ENCODE results near the gene PCK1.

The PCK1 gene

DNA sequence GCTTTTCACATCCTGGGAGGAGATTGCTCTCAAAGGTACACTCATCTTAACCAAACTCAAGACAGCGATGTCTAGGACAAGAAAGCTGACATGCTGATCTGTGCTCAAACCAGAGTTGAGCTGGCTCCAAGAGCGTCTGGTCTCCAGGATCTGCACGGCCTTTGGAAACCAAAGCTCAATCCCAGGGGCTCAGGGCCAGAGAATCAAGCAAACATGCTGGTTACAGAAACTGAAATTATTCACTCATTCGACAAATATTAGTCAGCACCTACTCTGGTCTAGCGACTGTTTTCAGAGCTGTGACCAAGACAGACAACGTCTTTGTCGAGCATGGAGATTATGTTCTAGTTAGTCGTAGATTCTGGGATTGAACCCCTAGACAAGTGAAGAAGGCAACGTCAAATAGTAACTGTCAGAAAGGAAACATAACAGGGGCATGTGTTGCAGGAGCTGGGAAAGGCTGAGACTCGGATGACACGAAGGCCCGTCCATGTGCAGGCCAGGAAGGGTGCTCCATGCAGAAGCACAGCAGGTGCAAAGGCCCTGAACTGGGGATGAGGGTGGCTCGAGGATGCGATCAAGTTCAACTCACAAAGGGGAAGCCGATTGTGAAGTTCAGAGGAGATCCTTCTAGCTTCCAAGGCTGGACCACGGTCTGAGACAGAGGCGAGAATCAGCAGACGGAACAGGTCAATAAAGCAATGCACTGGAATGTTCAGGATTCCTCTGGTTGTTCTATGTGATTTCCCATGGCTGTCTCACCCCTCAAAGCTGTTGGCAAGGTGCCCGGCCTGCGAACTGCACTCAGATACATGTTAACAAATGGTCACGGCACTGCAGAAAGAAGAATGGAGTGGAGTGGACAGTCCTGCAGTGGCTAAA lies 12.5 kb upstream of the PCK1 start:
- TF ChIP-seq, protein P1, sequence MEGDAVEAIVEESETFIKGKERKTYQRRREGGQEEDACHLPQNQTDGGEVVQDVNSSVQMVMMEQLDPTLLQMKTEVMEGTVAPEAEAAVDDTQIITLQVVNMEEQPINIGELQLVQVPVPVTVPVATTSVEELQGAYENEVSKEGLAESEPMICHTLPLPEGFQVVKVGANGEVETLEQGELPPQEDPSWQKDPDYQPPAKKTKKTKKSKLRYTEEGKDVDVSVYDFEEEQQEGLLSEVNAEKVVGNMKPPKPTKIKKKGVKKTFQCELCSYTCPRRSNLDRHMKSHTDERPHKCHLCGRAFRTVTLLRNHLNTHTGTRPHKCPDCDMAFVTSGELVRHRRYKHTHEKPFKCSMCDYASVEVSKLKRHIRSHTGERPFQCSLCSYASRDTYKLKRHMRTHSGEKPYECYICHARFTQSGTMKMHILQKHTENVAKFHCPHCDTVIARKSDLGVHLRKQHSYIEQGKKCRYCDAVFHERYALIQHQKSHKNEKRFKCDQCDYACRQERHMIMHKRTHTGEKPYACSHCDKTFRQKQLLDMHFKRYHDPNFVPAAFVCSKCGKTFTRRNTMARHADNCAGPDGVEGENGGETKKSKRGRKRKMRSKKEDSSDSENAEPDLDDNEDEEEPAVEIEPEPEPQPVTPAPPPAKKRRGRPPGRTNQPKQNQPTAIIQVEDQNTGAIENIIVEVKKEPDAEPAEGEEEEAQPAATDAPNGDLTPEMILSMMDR (conservative IDR thresholded peaks at IDR 0.05) = no peak

DNA sequence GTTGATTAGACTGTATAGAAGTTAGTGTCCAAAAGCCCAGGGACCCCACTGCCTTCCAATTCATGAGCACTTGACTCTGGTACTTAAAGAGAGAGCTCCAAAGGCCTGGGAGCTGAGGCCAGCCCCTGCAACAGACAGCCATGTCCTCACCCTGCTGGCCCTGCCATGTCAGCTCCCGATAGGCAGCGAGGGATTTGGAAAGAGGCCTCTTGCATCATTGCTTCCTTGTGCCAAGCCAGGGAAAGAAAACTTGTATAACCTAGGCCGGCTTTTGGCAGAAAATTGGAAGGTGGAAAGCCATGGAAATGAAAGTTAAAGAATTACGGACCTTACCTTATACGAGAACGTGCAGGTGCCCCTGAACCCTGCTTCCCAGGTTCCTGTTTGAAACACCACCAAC lies 8.4 kb upstream of the PCK1 start:
- TF ChIP-seq, protein P1 (conservative IDR thresholded peaks at IDR 0.05) = no peak
- no peak overlapping the region for H3K27ac ChIP-seq

More for the DNA sequence above, 12.5 kb upstream of the PCK1 start:
- no peak overlapping the region for H3K27ac ChIP-seq

DNA sequence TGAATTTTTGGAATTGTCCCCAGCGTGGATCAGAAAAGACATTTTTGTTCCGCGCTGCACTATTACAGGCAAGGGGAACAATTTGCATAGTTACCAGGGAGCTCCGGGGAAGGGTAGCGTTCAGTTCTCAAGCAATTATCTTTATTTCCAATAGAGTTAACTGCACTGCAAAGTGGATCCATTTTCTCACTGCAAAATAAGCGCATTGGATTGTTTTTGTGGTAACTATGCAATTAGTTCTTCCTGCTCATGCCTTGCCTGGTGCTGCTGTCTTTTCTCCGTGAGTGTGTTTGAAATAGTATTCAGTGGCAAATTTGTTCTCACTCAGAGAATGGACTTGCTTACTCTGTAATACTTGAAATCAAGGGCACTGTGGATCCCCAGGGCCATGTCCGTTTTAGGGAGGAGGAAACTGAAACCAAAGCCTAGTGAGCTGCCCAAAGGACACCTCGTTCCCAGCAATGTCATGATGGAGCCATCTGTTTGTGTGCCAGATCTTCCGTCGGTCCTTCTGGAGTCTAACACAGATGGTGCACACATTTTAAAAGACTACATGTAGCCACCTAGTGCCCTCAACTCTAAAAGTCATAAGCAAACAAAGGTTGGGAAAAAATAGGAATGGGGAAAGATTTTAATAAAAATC lies 7.4 kb upstream of the PCK1 start:
- no peak overlapping the region for H3K27ac ChIP-seq
- TF ChIP-seq, protein P1 (conservative IDR thresholded peaks at IDR 0.05) = no peak

DNA sequence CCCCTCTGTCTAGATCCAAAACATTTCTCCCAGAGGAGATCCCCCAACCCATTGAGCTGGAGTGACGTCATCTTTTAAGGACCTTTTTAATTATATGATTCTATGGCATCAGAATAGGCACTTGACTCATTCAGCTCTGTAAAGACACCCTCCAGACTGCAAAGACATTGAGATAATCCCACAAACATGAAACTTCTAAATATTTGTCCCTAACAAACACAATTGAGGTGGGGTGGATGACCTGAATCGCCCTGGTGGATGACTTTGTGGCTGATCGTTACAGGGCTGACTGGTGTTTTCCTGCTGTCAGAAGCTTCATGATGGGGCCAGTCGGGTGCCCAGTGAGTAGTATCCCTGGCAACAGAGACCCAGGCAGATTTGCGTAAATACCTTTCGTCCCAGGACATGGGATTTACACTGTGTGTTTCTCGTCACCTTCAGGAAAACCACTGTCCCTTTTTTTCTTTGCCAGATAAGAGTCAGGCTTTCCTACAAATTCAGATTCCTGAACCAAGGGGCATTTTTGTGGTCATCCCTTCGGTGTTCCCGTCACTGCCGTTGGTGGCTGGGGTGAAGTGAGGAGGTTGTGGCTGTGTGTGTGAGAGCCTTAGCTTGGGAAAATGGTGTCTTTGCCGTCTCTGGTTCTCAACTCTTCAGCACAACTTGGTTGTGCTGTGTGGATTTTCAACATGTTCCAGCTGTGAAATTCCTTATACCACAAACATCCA lies 5.3 kb upstream of the PCK1 start:
- TF ChIP-seq, protein P1 (conservative IDR thresholded peaks at IDR 0.05) = no peak
- H3K27ac ChIP-seq = no peak overlapping the region

DNA sequence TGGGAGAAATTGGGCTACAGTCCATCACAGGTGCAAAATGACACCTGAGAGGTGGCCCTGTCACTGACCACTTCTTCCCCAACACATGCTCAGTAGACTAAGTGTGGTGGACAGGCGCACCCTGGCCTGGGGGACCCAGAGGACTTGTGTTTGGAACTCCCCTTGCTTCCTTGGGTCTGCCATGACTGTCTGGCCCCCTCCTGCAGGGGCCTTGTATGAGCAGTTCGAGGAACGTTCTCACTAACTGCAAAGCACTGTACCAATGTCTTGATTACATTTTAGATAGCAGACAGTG lies 4.0 kb upstream of the PCK1 start:
- H3K27ac ChIP-seq = no peak overlapping the region
- TF ChIP-seq, protein P1 (conservative IDR thresholded peaks at IDR 0.05) = no peak

DNA sequence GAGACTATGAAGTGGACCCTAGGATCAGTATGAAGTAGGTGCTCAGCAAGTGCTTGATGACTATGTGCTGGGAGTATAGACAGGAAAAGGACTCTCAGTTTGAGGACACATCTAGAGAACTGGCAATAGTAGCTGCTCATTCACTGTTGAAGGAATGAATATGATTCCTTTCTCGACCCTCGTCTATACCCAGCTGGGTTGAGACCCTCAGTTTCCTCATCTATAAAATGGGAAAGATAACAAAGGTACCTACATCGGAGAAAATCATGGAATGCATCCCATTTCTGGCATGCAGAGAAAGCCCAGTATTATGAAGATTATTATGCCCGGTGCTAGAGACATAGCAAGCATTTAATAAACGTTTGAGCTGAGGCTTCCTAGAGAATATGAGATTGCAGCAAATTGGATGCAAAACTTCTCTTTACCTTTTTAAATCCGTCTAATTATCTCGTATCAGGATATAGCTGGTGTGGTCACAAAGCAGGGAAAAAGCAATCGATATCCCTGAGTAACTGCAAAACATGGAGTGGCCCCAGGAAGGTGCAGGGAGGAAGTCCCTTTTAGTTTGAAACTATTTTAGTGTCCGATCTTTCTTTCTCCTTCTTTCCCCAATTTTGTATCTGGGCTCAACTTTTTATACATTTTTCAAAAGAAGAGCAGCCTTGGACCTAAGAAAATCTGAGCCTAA lies 2.8 kb upstream of the PCK1 start:
- TF ChIP-seq, protein P1 (conservative IDR thresholded peaks at IDR 0.05) = no peak
- H3K27ac ChIP-seq = no peak overlapping the region
